Measurements from ENCODE around the gene ENPP6.

ENPP6 gene

GRCh38 chr4:184094532-184095159, 123.0 kb downstream of the ENPP6 start:
- no peak for TF ChIP-seq CTCF (IDR thresholded peaks at IDR 0.05; ENCODE audit: extremely low read depth, insufficient read depth, missing control alignments)
- in situ Hi-C loops (cut with MboI; ENCODE audit: low pct_unique_long_range_greater_than_20kb, low sequenced_read_pairs, unreplicated experiment), result no loop called here
- no peak for DNase-seq (ENCODE audit: low spot score)

- no peak for DNase-seq (ENCODE audit: low spot score)
- in situ Hi-C loops (cut with MboI; ENCODE audit: low pct_unique_long_range_greater_than_20kb, low sequenced_read_pairs, unreplicated experiment), result no loop called here
- no peak for TF ChIP-seq CTCF (IDR thresholded peaks at IDR 0.05; ENCODE audit: extremely low read depth, insufficient read depth, missing control alignments)
Observed at GRCh38 chr4:184091986-184092385, 125.7 kb downstream of the ENPP6 start.

- TF ChIP-seq CTCF (IDR thresholded peaks at IDR 0.05; ENCODE audit: extremely low read depth, insufficient read depth, missing control alignments), result no peak
- DNase-seq (ENCODE audit: low spot score), result no peak
- in situ Hi-C loops (cut with MboI; ENCODE audit: low pct_unique_long_range_greater_than_20kb, low sequenced_read_pairs, unreplicated experiment), result no loop called here
Observed at GRCh38 chr4:184090571-184090970, 127.1 kb downstream of the ENPP6 start.

- no peak for TF ChIP-seq CTCF (IDR thresholded peaks at IDR 0.05; ENCODE audit: extremely low read depth, insufficient read depth, missing control alignments)
- in situ Hi-C loops (cut with MboI; ENCODE audit: low pct_unique_long_range_greater_than_20kb, low sequenced_read_pairs, unreplicated experiment), result no loop called here
- no peak for DNase-seq (ENCODE audit: low spot score)
Observed at GRCh38 chr4:184080674-184081073, 137.0 kb downstream of the ENPP6 start.

GRCh38 chr4:184074677-184075388, 142.8 kb downstream of the ENPP6 start:
- in situ Hi-C loops (cut with MboI; ENCODE audit: low pct_unique_long_range_greater_than_20kb, low sequenced_read_pairs, unreplicated experiment), result no loop called here
- no peak for DNase-seq (ENCODE audit: low spot score)
- no peak for TF ChIP-seq CTCF (IDR thresholded peaks at IDR 0.05; ENCODE audit: extremely low read depth, insufficient read depth, missing control alignments)

- in situ Hi-C loops (cut with MboI; ENCODE audit: low pct_unique_long_range_greater_than_20kb, low sequenced_read_pairs, unreplicated experiment), result no loop called here
- DNase-seq (ENCODE audit: low spot score), result no peak
- TF ChIP-seq CTCF (IDR thresholded peaks at IDR 0.05; ENCODE audit: extremely low read depth, insufficient read depth, missing control alignments), result no peak
Observed at GRCh38 chr4:184067931-184068554, 149.6 kb downstream of the ENPP6 start.
